Uterus (tissue), 2 donors: ENCODE data around the gene DHX38.

Experiments used
- CTCF ChIP-seq, 4 experiments: fragments of 200-600 bp in 2 of 4; fragments of 450-650 bp in 2 of 4; sonication (generic) in 2 of 4; IDR thresholded peaks; one replicate each; pipeline ENCODE4 v1.5.1; 2016 to 2019; ENCODE audit warnings: antibody characterized with exemption in 4 of 4, mild to moderate bottlenecking in 2 of 4, moderate library complexity in 1 of 4
- POLR2A ChIP-seq, 2 donors: fragments of 450-650 bp; IDR thresholded peaks; one replicate each; pipeline ENCODE4 v1.6.1; 2016; ENCODE audit warnings: antibody characterized with exemption in 2 of 2, mild to moderate bottlenecking in 1 of 2, moderate library complexity in 1 of 2

GRCh38 chr16:72128701-72129100 lies 35.1 kb downstream of the DHX38 start:
- TF ChIP-seq CTCF (IDR thresholded peaks at IDR 0.05) (no peak), POLR2A (IDR thresholded peaks at IDR 0.05) (no peak)
